ENCODE data around the gene TMCC1.
"Not testable (repeated sequence)": the region's sequence is repeated elsewhere in the genome, so short reads cannot be mapped to it uniquely, and the experiment has no call there.

Gene TMCC1

DNA sequence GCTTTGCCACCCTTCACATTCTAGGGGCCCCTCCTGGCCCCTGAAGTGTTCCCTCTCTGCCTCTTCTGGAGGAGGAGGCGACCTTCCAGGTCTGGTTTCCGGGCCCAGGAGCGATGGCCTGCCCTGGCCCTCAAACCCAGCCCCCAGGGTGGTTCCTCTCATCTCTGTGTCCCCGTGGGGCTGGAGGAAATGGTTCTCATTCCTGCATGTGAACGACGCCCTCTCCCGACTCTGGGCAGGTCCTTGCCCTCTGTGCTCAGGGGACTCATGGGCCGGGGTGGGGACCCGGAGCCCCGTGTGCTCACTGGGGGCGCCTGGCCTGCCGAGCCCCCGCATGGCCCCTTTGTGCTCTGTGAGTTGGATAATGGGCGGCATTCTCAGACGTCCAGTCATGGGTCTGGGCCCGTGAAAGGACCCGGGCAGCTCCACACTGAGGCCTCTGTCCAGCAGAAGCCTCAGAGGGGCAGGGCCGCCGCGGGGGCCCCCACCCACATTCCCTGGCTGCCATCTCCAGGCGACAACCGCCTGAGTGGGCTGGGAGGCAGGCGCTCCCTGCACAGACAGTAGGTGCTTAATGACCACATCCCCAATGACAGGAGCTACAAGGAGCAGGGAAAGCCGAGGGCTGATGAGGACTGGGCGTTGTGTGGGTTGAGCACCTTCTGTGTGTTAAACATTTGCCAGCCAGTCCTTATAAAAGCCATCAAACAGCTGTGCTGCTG lies 281.5 kb downstream of the TMCC1 start:
- H3K14ac ChIP-seq (ENCODE audit: low read length in 2 of 2), result peak overlapping the region in 1 of 2 experiments; percentile 81
- H2AFZ ChIP-seq (ENCODE audit: low read depth, low read length), result peak overlapping the region; percentile 55
- no peak overlapping the region for H2BK5ac ChIP-seq (ENCODE audit: low read depth, low read length, poor library complexity, severe bottlenecking)
- H3K27me3 ChIP-seq (ENCODE audit: control insufficient read depth in 1 of 2, insufficient read depth in 1 of 2, low read length in 2 of 2), result no peaks in the 10 kb centered on the region
- H3K9me3 ChIP-seq (ENCODE audit: control insufficient read depth, low read length), result no peaks in the 10 kb centered on the region
- 15% methylated on average over 25 of the region's 25 CpGs for WGBS
- no peak overlapping the region for H3K4me3 ChIP-seq (ENCODE audit: insufficient read depth in 1 of 2, low read depth in 1 of 2, low read length in 2 of 2)
- H3K23ac ChIP-seq (ENCODE audit: low read length in 2 of 2), result no peak overlapping the region
- peaks cover 58% of the 10 kb centered on the region for H3K4me1 ChIP-seq (ENCODE audit: control insufficient read depth, insufficient read depth, low read depth, low read length)
- peak overlapping the region; percentile 88 for H2BK15ac ChIP-seq (ENCODE audit: low read depth, poor library complexity, severe bottlenecking)
- peak overlapping the region; percentile 24 for H3K9ac ChIP-seq (ENCODE audit: low read length)
- peak overlapping the region; percentile 75 for H2BK120ac ChIP-seq (ENCODE audit: low read depth, low read length)
- H4K91ac ChIP-seq (ENCODE audit: low read length), result peak overlapping the region; percentile 94
- no peak overlapping the region for H3K27ac ChIP-seq (ENCODE audit: low read length, poor library complexity, severe bottlenecking)
- peak overlapping the region; percentile 77 to 78 for H3K18ac ChIP-seq (ENCODE audit: low read depth in 1 of 2, low read length in 2 of 2)
- H3K4ac ChIP-seq (ENCODE audit: low read depth in 1 of 2, low read length in 2 of 2), result peak overlapping the region; percentile 76 to 85
- H3K79me1 ChIP-seq (replicated peaks; ENCODE audit: low read length, poor library complexity, severe bottlenecking), result no peaks in the 10 kb centered on the region
- H4K8ac ChIP-seq (ENCODE audit: low read length), result peak overlapping the region; percentile 93
- H2AK5ac ChIP-seq (ENCODE audit: low read length, severe bottlenecking), result peak overlapping the region; percentile 75
- no peak overlapping the region for H3K4me2 ChIP-seq (ENCODE audit: low read length, poor library complexity, severe bottlenecking)
- peak overlapping the region; percentile 59 to 97 for H2BK12ac ChIP-seq (ENCODE audit: low read length in 2 of 2)
- DNase-seq, result peak; percentile 84
- H3K36me3 ChIP-seq (ENCODE audit: control insufficient read depth in 1 of 2, insufficient read depth in 2 of 2, low read depth in 1 of 2, low read length in 2 of 2), result no peaks in the 10 kb centered on the region

DNA sequence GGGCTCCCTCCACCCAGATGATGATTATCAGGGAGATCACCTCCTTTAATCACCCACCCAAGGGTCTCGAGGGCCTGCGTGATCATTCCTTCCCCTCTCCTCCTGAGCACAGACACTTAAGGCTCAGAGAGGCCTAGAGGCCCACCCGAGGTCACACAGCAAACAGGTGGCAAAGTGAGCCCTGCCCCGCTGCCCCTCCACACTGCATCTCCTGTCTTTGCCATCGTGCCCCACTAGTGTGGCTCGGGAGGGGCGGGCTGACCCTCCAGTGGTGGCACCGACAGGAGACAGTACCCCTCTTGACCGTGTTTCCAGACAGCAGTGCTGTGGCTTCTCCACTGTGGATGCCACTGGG lies 282.1 kb downstream of the TMCC1 start:
- H3K27ac ChIP-seq (ENCODE audit: low read length, poor library complexity, severe bottlenecking), result no peak overlapping the region
- no peak for DNase-seq
- H3K4me1 ChIP-seq (ENCODE audit: control insufficient read depth, insufficient read depth, low read depth, low read length), result peaks cover 56% of the 10 kb centered on the region
- peak overlapping the region; percentile 93 for H4K8ac ChIP-seq (ENCODE audit: low read length)
- peak overlapping the region; percentile 68 for H2BK120ac ChIP-seq (ENCODE audit: low read depth, low read length)
- H3K9me3 ChIP-seq (ENCODE audit: control insufficient read depth, low read length), result no peaks in the 10 kb centered on the region
- H2BK5ac ChIP-seq (ENCODE audit: low read depth, low read length, poor library complexity, severe bottlenecking), result peak overlapping the region; percentile 40
- H3K18ac ChIP-seq (ENCODE audit: low read depth in 1 of 2, low read length in 2 of 2), result peak overlapping the region; percentile 77 to 78
- H3K27me3 ChIP-seq (ENCODE audit: control insufficient read depth in 1 of 2, insufficient read depth in 1 of 2, low read length in 2 of 2), result no peaks in the 10 kb centered on the region
- H2BK12ac ChIP-seq (ENCODE audit: low read length in 2 of 2), result peak overlapping the region; percentile 44 to 97
- H3K4me2 ChIP-seq (ENCODE audit: low read length, poor library complexity, severe bottlenecking), result no peak overlapping the region
- no peak overlapping the region for H3K23ac ChIP-seq (ENCODE audit: low read length in 2 of 2)
- H3K14ac ChIP-seq (ENCODE audit: low read length in 2 of 2), result peak overlapping the region in 1 of 2 experiments; percentile 81
- H2AFZ ChIP-seq (ENCODE audit: low read depth, low read length), result no peak overlapping the region
- peak overlapping the region; percentile 94 for H4K91ac ChIP-seq (ENCODE audit: low read length)
- H3K4ac ChIP-seq (ENCODE audit: low read depth in 1 of 2, low read length in 2 of 2), result peak overlapping the region; percentile 75 to 76
- 86% methylated on average over 9 of the region's 9 CpGs for WGBS
- H3K9ac ChIP-seq (ENCODE audit: low read length), result no peak overlapping the region
- no peaks in the 10 kb centered on the region for H3K79me1 ChIP-seq (replicated peaks; ENCODE audit: low read length, poor library complexity, severe bottlenecking)
- H3K36me3 ChIP-seq (ENCODE audit: control insufficient read depth in 1 of 2, insufficient read depth in 2 of 2, low read depth in 1 of 2, low read length in 2 of 2), result no peaks in the 10 kb centered on the region
- no peak overlapping the region for H3K4me3 ChIP-seq (ENCODE audit: insufficient read depth in 1 of 2, low read depth in 1 of 2, low read length in 2 of 2)
- H2BK15ac ChIP-seq (ENCODE audit: low read depth, poor library complexity, severe bottlenecking), result peak overlapping the region; percentile 39
- H2AK5ac ChIP-seq (ENCODE audit: low read length, severe bottlenecking), result peak overlapping the region; percentile 4

DNA sequence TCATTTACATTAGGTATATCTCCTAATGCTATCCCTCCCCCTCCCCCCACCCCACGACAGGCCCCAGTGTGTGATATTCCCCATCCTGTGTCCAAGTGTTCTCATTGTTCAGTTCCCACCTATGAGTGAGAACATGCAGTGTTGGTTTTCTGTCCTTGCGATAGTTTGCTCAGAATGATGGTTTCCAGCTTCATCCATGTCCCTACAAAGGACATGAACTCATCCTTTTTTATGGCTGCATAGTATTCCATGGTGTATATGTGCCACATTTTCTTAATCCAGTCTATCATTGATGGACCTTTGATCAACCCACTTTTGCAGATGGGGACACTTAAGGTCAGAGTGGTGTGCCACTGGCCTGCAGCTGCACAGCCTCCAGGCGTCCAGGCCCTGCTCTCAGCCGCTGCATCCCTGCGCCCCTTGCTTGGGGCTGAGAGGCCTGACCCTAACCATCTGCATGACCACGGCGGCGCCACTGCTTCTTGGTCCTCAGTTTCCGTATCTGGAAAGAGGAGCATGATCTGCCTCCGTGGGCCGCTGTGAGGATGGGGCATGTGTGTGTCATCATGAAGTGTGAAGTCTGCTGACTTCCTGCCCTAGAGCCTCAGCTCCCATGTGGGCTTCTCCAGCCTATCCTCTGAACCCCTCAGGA lies 282.6 kb downstream of the TMCC1 start:
- H3K9ac ChIP-seq (ENCODE audit: low read length); H2AFZ ChIP-seq (ENCODE audit: low read depth, low read length); H4K91ac ChIP-seq (ENCODE audit: low read length); H2BK5ac ChIP-seq (ENCODE audit: low read depth, low read length, poor library complexity, severe bottlenecking); H3K9me3 ChIP-seq (ENCODE audit: control insufficient read depth, low read length); H3K27me3 ChIP-seq (ENCODE audit: control insufficient read depth in 1 of 2, insufficient read depth in 1 of 2, low read length in 2 of 2); H3K79me1 ChIP-seq (replicated peaks; ENCODE audit: low read length, poor library complexity, severe bottlenecking); H3K4me3 ChIP-seq (ENCODE audit: insufficient read depth in 1 of 2, low read depth in 1 of 2, low read length in 2 of 2); H3K27ac ChIP-seq (ENCODE audit: low read length, poor library complexity, severe bottlenecking); DNase-seq; H2BK15ac ChIP-seq (ENCODE audit: low read depth, poor library complexity, severe bottlenecking); H3K4me2 ChIP-seq (ENCODE audit: low read length, poor library complexity, severe bottlenecking); H3K36me3 ChIP-seq (ENCODE audit: control insufficient read depth in 1 of 2, insufficient read depth in 2 of 2, low read depth in 1 of 2, low read length in 2 of 2): not testable (repeated sequence)
- WGBS, result 97% methylated on average over 5 of the region's 11 CpGs
- peak overlapping the region in 1 of 2 experiments; percentile 20 for H3K23ac ChIP-seq (ENCODE audit: low read length in 2 of 2)
- peak overlapping the region; percentile 30 for H2AK5ac ChIP-seq (ENCODE audit: low read length, severe bottlenecking)
- peaks cover 54% of the 10 kb centered on the region for H3K4me1 ChIP-seq (ENCODE audit: control insufficient read depth, insufficient read depth, low read depth, low read length)
- H2BK12ac ChIP-seq (ENCODE audit: low read length in 2 of 2), result peak overlapping the region; percentile 44 to 75
- peak overlapping the region in 1 of 2 experiments; percentile 86 for H3K14ac ChIP-seq (ENCODE audit: low read length in 2 of 2)
- peak overlapping the region; percentile 68 for H2BK120ac ChIP-seq (ENCODE audit: low read depth, low read length)
- H3K4ac ChIP-seq (ENCODE audit: low read depth in 1 of 2, low read length in 2 of 2), result peak overlapping the region; percentile 47 to 49
- H3K18ac ChIP-seq (ENCODE audit: low read depth in 1 of 2, low read length in 2 of 2), result peak overlapping the region; percentile 13 to 78
- peak overlapping the region; percentile 93 for H4K8ac ChIP-seq (ENCODE audit: low read length)

DNA sequence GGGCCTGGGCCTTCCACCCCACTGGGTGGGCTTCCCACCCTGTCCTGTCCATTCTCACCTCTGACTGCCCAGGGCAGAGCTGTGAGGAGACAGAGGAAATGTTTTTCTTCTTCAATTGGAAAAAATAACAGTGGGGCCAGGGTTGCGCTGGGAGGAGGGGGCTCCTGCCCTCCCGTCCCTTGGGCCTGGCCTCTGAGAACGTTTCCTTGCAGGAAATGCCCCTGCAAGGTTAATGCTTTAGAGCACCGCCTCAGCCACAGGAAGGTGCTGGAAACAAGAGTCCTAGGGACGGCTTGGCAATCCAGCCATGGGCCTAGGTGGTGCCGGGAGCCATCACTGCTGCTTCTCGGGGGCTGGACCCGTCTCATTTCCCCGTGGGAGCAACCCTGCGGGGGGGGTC lies 283.2 kb downstream of the TMCC1 start:
- no peak overlapping the region for H3K4me3 ChIP-seq (ENCODE audit: insufficient read depth in 1 of 2, low read depth in 1 of 2, low read length in 2 of 2)
- peak overlapping the region in 1 of 2 experiments; percentile 83 for H3K14ac ChIP-seq (ENCODE audit: low read length in 2 of 2)
- peak overlapping the region; percentile 85 for H2BK120ac ChIP-seq (ENCODE audit: low read depth, low read length)
- H3K36me3 ChIP-seq (ENCODE audit: control insufficient read depth in 1 of 2, insufficient read depth in 2 of 2, low read depth in 1 of 2, low read length in 2 of 2), result no peaks in the 10 kb centered on the region
- no peak for DNase-seq
- no peak overlapping the region for H3K27ac ChIP-seq (ENCODE audit: low read length, poor library complexity, severe bottlenecking)
- peak overlapping the region; percentile 76 for H4K91ac ChIP-seq (ENCODE audit: low read length)
- peaks cover 55% of the 10 kb centered on the region for H3K4me1 ChIP-seq (ENCODE audit: control insufficient read depth, insufficient read depth, low read depth, low read length)
- no peaks in the 10 kb centered on the region for H3K27me3 ChIP-seq (ENCODE audit: control insufficient read depth in 1 of 2, insufficient read depth in 1 of 2, low read length in 2 of 2)
- peak overlapping the region; percentile 70 to 96 for H2BK12ac ChIP-seq (ENCODE audit: low read length in 2 of 2)
- peak overlapping the region; percentile 64 for H4K8ac ChIP-seq (ENCODE audit: low read length)
- no peak overlapping the region for H2BK5ac ChIP-seq (ENCODE audit: low read depth, low read length, poor library complexity, severe bottlenecking)
- H2AK5ac ChIP-seq (ENCODE audit: low read length, severe bottlenecking), result peak overlapping the region; percentile 72
- H3K23ac ChIP-seq (ENCODE audit: low read length in 2 of 2), result no peak overlapping the region
- H2BK15ac ChIP-seq (ENCODE audit: low read depth, poor library complexity, severe bottlenecking), result peak overlapping the region; percentile 65
- peak overlapping the region; percentile 86 to 93 for H3K18ac ChIP-seq (ENCODE audit: low read depth in 1 of 2, low read length in 2 of 2)
- H3K79me1 ChIP-seq (replicated peaks; ENCODE audit: low read length, poor library complexity, severe bottlenecking), result no peaks in the 10 kb centered on the region
- 56% methylated on average over 7 of the region's 10 CpGs for WGBS
- H3K4me2 ChIP-seq (ENCODE audit: low read length, poor library complexity, severe bottlenecking), result no peak overlapping the region
- no peak overlapping the region for H2AFZ ChIP-seq (ENCODE audit: low read depth, low read length)
- peak overlapping the region; percentile 37 to 69 for H3K4ac ChIP-seq (ENCODE audit: low read depth in 1 of 2, low read length in 2 of 2)
- no peak overlapping the region for H3K9ac ChIP-seq (ENCODE audit: low read length)
- no peaks in the 10 kb centered on the region for H3K9me3 ChIP-seq (ENCODE audit: control insufficient read depth, low read length)
